GM21360 (cell line): Measurements from ENCODE around the gene ATG5.
"Not testable (repeated sequence)": the region's sequence is repeated elsewhere in the genome, so short reads cannot be mapped to it uniquely, and the experiment has no call there.

ENCODE experiments used
- ATAC-seq: cut with Tn5 transposase; IDR thresholded peaks from one replicate; pipeline ENCODE4 v1.9.1; 2021; ENCODE audit warnings: mild to moderate bottlenecking, moderate library complexity; ENCODE audit not compliant: unreplicated experiment

ATG5 gene

DNA sequence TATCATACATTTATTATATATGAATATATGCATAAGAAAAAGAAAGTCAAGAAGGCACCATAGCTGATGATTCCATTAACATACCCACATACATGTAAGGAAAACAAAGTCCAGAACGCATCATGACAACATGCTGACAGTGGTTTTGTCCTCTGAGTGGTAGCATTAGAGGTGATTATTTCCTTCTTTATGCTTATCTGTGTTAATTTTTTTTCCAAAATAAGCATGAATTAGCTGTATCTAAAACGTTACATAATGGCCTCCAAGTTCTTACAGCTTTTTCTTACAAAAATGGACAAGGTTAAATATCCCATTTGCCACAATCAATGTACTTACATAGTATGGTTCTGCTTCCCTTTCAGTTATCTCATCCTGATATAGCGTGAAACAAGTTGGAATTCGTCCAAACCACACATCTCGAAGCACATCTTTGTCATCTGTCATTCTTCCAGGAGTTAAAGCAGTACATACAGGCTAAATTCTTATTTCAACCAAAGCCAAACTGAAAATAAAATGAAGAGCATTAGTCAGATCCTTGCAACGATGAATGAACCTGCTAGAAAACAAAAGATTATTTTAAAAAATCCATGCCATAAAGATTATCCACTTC is 9.7 kb downstream of the ATG5 start:
- no peak for ATAC-seq

DNA sequence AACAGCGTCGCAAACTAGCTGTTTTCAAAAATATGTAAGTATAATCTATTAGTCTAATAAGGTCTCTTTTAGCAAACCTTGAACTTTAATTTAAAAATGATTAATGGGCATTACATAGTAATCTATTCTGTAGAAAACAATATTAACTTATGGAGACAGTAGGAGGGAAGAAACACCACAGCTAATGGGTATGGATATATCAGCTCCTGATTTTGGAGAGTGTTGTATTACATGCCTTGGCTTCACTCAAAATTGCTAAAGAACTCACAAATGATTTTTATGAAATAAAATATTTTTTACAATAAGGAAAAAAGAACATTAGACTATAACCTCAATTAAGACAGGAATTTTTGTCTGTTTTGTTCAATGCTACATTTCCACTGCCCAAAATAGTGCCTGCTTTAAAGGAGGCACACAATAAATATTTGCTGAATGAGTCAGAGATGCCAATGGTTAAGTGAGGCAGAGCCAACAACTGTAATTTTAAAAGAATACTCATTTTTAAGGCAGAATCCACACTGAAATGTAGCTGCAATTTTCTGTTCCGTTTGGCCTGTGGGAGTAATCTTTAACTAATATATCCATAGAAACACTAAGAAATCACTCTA is 15.7 kb downstream of the ATG5 start:
- no peak for ATAC-seq

DNA sequence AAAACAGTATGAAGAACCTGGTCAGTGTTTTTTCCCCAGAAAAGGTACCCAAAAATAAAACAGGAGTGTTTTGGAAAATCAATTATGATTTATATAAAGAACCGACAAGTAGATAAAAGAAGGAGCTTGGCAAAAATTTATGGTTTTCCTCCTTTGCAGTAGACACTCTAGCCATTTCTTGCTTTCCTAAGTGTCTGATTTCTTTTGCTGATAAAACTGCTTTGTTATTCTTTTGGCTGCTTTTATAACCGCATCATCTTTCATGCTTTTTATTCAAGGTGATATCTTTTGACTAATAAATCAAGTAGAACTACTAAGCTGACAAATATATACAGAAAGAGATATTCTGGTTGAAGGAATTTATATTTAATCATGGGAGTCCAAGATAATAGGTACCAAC is 16.6 kb downstream of the ATG5 start:
- ATAC-seq: no peak

DNA sequence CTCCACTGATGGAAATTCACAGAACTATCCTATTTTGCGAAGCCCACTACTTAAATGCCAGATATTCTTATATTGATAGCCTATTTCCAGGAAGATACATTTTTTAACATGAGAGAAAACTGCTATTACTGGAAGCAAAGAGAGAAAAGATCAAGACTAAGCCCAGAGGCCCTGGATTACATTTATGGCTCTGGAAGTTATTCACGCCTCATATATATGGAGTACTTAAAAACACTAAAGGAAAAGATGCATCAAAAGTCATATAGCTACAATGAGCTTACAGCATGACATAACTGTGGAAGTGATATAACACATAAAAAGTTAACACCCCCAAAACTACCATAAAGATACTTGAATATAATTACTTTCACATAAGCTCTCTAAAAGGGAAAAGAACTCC is 19.8 kb downstream of the ATG5 start:
- no peak for ATAC-seq

DNA sequence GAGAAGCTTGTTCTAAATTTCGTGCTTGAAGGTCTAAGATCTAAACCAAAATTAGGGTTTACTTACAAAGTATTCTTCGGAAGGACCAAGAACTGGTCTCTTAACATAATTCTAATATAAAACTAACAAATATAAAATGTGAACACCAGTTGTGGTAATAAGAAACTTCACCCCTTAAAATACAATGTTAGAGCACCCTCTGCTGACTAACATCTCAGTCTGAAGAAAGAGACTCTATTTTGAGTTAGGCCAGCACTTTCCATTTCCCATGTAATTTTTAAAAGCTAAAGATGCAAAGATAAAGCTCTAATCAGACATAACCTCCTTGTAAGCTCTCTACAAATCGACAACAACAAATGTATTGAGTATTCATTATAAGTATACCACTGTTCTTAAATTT is 24.6 kb downstream of the ATG5 start:
- ATAC-seq: no peak

DNA sequence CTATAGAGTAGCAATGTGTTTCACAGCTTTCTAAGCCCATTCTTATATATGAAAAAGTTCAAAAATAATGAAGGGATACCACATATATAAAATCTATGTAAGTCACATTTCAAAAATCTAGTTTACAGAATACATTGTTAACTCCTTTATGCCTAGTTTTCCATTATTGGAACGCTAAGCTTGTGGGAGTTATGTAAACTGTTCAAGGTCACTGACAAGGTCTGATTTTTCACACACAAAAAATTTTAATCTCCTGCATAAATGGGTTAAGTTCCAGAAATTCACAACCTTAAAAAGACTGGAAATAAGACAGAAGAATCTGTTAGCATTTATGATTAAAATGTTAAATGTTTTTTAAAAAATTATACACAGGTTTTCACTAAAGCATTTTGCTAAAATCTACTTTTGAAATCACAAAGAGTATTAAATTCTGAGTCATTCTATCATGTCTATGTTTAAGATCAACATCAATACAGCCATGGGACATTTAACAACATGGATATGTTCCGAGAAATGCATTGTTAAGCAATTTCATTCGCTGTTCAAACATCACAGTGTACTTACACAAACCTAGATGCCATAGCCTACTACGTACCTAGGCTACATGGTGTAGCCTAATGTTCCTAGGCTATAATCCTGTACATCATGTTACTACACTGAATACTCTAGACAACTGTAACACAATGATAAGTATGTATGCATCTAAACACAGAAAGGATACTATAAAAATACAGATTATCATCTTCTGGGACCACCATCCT is 25.4 kb downstream of the ATG5 start:
- no peak for ATAC-seq

DNA sequence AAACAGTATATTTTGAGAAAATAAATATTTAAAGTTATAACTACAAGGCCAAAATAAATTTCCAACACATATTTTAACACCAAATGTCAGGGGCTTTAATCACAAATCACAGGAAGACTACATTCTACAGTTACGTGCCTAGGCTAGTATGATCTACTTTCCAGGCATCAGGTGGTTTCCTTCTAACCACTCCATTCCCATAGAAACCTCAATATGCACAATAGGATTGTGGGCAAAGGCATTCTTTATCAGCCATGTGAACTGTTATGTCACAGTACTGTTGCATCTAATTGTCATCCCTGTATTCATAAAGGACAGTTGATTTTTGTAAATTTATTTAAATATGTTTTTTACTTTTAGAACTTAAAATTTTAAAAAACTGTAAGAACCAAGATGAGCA is 32.4 kb downstream of the ATG5 start:
- no peak for ATAC-seq

DNA sequence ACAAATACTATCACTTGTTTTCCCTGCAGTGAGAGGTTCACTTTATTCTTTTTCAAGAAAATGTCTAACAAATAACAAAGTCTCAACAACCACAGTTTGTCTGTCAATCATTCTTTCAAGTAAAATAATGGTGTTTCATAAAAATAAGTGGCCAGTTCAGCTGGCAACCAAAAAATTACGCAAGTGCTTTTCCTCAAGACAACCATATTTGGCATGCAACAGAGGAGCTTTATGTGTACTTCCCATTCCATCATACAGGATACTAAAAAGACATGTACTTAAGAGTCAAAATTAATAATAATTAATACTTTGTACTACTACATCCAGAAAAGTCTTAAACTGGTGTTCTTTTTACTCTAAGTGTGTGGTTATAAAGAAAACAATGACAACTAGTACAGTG is 34.6 kb downstream of the ATG5 start:
- no peak for ATAC-seq

DNA sequence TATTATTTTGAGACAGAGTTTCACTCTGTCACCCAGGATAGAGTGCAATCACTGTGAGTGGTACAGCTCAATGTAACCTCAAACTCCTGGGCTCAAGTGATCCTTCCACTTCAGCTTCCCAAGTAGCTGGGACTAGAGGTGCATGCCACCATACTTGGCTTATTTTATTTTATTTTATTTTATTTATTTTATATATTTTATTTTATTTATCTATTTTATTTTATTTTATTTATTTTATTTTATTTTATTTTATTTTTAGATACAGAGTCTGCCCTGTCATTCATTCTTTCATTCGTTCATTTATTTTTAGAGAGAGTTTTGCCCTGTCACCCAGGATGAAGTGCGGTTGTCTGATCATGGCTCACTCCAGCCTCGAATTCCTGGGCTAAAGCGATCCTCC is 35.5 kb downstream of the ATG5 start:
- no peak for ATAC-seq

DNA sequence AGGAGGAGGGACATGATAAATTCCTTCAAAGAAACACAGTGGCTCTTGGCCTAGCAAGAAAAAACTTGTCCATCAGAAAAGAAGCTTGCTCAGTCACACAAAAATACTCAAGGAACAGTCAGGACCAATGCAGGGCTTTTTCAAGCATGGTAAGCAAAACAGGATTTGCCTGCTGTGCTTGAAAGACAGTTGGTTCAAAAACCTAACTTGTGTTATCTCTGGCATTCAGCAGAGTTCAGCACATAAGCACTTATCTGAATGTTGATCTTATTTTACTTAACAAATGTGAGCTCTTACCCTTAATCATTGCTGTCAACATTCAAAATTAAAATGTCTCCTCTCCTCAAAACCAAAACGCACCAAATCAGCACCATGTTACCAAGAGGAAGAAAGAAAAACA is 38.3 kb downstream of the ATG5 start:
- ATAC-seq: no peak

DNA sequence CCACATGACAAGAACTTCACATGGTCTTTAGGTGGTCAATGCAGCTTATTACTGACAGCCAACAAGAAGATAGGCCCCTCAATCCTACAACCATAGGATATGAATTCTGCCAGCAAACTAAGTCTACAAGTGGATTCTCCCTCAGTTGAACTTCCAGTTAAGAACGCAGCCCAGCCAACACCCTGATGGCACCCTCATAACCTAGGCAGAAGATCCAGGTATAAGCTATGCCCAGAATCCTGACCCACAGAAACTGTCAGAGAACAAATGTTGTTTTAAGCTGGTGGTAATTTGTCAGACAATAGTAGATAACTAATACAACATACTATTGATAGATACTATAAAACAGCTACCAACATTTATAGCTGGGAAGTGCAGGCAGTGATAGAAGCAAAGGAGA is 38.8 kb downstream of the ATG5 start:
- ATAC-seq: no peak

DNA sequence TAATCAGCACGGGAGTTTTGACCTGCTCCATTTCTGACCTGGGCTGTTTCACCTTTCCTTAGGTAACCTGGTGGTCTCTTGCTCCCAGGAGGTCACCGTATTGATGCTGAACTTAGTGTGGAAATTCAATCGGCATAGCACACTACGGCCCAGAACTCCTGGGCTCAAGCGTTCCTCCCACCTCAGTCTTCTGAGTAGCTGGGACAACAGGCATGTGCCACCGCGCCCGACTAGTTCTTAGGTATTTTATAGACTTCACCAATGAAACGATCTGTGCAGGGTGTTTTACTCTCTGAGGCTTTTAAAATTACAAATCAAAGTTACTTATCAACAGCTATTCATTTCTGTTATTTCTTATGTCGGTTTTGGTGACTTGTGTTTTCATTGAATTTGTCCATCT is 42.1 kb downstream of the ATG5 start:
- ATAC-seq: no peak

DNA sequence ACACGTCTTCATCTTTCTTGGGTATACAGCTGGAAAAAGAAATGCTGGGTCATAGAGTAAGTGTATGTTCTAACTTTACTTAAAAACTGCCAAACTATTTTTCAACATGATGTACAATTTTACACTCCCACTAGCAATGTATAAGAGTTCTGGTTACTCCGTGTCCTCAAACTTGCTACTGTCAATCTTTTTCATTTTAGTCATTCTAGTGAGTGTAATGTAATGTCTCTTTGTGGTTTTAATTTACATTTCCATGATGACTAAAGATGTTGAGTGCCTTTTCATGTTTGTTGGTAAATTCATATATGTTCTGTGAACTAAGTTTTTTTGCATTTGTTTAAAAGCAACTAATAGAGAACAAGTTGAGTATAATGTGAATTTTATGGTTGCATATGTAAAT is 43.9 kb downstream of the ATG5 start:
- ATAC-seq: no peak

DNA sequence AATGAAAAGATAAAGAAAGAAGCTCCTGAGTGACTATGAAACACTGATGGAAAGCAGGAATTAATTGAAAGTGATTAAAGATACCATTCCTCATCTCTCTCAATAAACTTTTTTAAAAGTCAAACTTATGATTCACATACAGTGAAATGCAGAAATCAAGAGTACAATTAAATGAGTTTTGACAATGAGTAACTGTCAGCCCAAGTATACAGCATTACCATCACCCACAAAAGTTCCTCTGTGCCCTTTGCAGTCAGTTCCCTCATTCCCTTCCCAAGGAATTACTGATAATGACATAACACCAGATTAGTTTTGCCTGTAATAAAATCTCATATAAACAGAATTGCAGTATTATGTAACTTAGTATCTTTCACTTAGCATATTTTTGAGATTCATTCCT is 44.5 kb downstream of the ATG5 start:
- ATAC-seq: no peak

DNA sequence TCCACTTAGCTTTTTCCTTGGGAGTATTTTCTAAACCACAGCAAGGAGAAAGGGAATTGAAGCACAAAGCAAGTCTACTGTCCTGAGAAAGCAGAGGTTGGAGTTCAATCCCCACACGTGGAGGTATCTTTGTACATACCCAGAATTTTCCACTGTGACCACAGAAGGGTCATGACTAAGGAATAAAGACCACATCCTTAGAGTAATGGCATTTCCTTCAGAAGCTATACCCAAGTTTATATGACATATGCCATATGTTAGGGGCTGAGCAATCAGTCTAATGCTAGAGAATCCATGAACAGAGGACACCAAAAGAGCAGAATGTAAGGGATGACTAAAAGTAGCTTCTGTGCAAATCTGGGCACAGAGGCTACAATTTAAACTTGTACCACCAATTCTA is 46.4 kb downstream of the ATG5 start:
- ATAC-seq: no peak

DNA sequence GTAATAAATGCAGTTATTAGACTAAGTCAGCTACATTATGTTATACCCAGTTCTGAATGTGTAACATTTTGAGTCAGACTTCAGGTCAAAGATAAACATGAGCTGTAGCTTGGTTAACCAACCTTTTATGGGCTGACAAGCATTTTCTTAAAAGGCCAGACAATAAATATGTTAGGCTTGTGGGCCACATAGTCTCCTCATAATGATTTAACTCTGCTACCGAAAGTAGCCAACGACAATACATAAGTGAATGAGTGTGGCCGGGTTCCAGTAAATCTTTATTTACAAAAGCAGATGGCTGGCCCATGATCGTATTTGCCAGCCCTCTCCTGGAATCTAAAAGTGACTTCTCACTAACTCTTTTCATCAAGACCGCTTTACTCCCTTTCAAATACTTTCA is 49.9 kb downstream of the ATG5 start:
- ATAC-seq: no peak

DNA sequence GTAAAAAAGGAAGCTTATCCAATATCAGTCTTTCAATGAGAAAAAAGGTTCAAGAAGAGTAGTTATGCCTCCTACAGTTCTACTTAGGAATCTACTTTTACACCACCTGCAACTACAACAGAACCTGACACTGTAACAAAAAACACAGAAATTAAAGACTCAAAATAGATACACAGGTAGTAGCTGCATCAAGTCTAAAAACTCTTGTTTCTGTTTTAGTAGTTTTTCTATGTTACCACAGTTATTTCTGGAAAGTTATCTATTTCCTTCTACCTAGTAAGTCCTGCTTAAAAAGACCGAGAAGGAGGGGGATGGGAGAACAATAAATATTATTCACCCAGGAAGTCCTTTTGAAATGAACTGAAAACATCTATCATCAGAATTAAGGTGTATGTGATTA is 52.5 kb downstream of the ATG5 start:
- ATAC-seq: no peak

DNA sequence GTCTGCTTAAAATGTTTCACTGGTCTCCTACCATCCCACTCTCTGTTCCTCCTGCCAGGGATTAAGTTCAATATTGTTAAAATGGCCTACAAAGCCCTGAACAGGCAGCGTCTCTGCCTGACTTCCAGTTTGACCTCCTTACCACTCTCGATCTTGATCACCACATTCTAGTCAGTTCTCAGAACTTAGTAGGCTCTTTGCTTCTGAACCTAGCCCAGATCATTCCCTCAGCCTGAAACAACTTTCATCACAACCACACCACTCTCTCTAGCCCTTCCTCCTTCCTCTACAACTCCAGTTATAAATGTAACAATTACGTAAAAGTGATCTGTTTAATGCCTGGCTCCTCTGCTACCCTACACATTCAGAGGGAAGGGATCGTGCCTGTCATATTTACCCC is 53.3 kb downstream of the ATG5 start:
- no peak for ATAC-seq

DNA sequence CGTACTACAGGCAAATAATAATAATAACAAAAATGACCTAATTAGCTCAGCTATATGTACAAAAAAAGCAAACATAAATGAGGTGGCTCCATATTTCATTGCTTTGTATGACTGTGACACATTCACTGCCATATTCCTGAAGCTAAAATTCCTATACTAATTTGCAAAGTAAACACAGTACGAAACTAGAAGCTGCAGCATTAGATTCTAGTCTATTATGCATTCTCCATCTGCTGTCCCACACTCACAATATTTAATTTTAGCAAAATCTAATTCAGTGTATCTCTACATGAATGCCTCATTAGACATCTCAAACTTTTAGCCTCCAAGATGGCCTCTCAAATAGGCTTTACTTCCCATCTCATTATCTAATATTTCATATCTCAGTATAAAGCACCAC is 55.1 kb downstream of the ATG5 start:
- no peak for ATAC-seq

DNA sequence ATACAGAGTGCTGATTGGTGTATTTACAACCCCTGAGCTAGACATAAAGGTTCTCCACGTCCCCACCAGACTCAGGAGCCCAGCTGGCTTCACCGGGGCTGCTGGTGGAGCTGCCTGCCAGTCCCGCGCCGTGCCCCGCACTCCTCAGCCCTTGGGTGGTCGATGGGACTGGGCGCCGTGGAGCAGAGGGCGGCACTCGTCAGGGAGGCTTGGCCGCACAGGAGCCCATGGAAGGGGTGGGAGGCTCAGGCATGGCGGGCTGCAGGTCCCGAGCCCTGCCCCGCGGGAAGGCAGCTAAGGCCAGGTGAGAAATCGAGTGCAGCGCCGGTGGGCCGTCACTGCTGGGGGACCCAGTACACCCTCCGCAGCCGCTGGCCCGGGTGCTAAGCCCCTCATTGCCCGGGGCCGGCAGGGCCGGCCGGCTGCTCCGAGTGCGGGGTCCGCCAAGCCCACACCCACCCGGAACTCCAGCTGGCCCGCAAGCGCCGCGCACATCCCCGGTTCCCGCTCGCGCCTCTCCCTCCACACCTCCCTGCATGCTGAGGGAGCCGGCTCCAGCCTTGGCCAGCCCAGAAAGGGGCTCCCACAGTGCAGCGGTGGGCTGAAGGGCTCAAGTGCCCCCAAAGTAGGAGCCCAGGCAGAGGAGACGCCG is 56.2 kb downstream of the ATG5 start:
- ATAC-seq: not testable (repeated sequence)

DNA sequence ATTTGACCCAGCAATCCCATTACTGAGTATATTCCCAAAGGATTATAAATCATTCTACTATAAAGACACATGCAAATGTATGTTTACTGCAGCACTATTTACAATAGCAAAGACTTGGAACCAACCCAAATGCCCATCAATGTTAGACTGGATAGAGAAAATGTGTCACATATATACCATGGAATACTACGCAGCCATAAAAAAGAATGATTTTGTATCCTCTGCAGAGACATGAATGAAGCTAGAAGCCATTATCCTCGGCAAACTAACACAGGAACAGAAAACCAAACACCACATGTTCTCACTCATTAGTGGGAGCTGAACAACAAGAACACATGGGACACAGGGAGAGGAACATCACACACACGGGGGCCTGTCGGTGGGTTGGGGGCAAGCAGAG is 57.1 kb downstream of the ATG5 start:
- ATAC-seq: not testable (repeated sequence)

DNA sequence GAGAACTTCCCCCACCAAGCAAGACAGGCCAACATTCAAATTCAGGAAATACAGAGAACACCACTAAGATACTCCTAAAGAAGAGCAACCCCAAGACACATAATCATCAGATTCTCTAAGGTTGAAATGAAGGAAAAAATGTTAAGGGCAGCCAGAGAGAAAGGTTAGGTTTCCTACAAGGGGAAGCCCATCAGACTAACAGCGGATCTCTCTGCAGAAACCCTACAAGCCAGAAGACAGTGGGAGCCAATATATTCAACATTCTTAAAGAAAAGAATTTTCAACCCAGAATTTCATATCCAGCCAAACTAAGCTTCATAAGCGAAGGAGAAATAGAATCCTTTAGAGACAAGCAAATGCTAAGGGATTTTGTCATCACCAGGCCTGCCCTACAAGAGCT is 61.1 kb downstream of the ATG5 start:
- ATAC-seq: not testable (repeated sequence)
